Smooth muscle cell (in vitro differentiated cells): ENCODE measurements around the gene CLCN1. TPM values are rescaled to one million over a fixed set of nuclear protein-coding genes. Genes with fewer than 3 reads are reported as not detected.

Source experiments
- DNase-seq: peaks from one replicate; lab custom pipeline; 2025; ENCODE audit not compliant: unreplicated experiment; lab: John Stamatoyannopoulos, UW
- H2AFZ ChIP-seq: fragments of 200-600 bp; sonication (generic); 2 replicates; pipeline ENCODE4 v1.6.0; 2016; ENCODE audit warnings: antibody characterized with exemption, low read depth, mild to moderate bottlenecking
- H3F3A ChIP-seq: fragments of 200-600 bp; sonication (generic); 2 replicates; pipeline ENCODE4 v1.6.0; 2017; ENCODE audit warnings: antibody characterized with exemption, low read depth
- H3K27ac ChIP-seq: fragments of 200-600 bp; sonication (generic); 2 replicates; pipeline ENCODE4 v1.5.1; 2016; ENCODE audit warnings: low read depth, mild to moderate bottlenecking
- H3K27me3 ChIP-seq: fragments of 200-600 bp; sonication (generic); 2 replicates; pipeline ENCODE4 v1.6.1; 2016; ENCODE audit warnings: low read depth, mild to moderate bottlenecking
- H3K36me3 ChIP-seq: fragments of 200-600 bp; sonication (generic); 2 replicates; pipeline ENCODE4 v1.5.1; 2016; ENCODE audit warnings: low read depth
- H3K4me1 ChIP-seq: fragments of 200-600 bp; sonication (generic); 2 replicates; pipeline ENCODE4 v1.5.1; 2016; ENCODE audit warnings: low read depth
- H3K4me2 ChIP-seq: fragments of 200-600 bp; sonication (generic); 2 replicates; pipeline ENCODE4 v1.6.0; 2016; ENCODE audit warnings: mild to moderate bottlenecking
- H3K4me3 ChIP-seq: fragments of 200-600 bp; sonication (generic); 2 replicates; pipeline ENCODE4 v1.5.1; 2016; ENCODE audit warnings: mild to moderate bottlenecking
- H3K79me2 ChIP-seq: fragments of 200-600 bp; sonication (generic); 2 replicates; pipeline ENCODE4 v1.6.0; 2016; ENCODE audit warnings: low read depth, mild to moderate bottlenecking
- H3K9ac ChIP-seq: fragments of 200-600 bp; sonication (generic); 2 replicates; pipeline ENCODE4 v1.6.0; 2016; ENCODE audit warnings: low read depth
- H3K9me3 ChIP-seq: fragments of 200-600 bp; sonication (generic); replicated peaks from 2 replicates; pipeline ENCODE4 v1.5.1; 2016; ENCODE audit warnings: low read depth
- H4K20me1 ChIP-seq: fragments of 200-600 bp; sonication (generic); 2 replicates; pipeline ENCODE4 v1.6.0; 2016; ENCODE audit warnings: low read depth
- CTCF ChIP-seq: fragments of 200-600 bp; sonication (generic); IDR thresholded peaks from 2 replicates; pipeline ENCODE4 v1.5.1; 2017; ENCODE audit warnings: borderline replicate concordance, mild to moderate bottlenecking, antibody characterized with exemption; ENCODE audit not compliant: insufficient read depth, poor library complexity, severe bottlenecking
- WGBS: methylation state at CpG from one replicate; pipeline ENCODE4 v1.1.7; 2016; ENCODE audit warnings: low lambda C conversion rate; 5-methylcytosine and 5-hydroxymethylcytosine counted together
- polyA plus RNA-seq: library from polyadenylated mRNA; unstranded; fragments of >200 nt; fragmentation: Nextera tagmentation; extraction: Ambion mirVana; gene quantifications from 2 replicates; pipeline ENCODE4 v1.2.1, GENCODE V29; 2016
- total RNA-seq: library from RNA; depleted of rRNA; stranded (reverse); fragments of >200 nt; gene quantifications from 2 replicates; pipeline ENCODE4 v1.2.3, GENCODE V29; 2014

CLCN1 gene
- total and polyA plus RNA-seq, 2 experiments from 2014 or later, result not detected

- Histone ChIP-seq H3K36me3 (peaks cover 8% of the 10 kb centered on the region), H3K9ac (no peak overlapping the region), H3K4me3 (no peak overlapping the region), H3F3A (no peaks in the 10 kb centered on the region), H3K27me3 (no peaks in the 10 kb centered on the region), H3K27ac (no peak overlapping the region), H3K4me1 (no peaks in the 10 kb centered on the region), H3K79me2 (no peaks in the 10 kb centered on the region), H3K4me2 (no peak overlapping the region), H4K20me1 (peaks cover 19% of the 10 kb centered on the region), H2AFZ (no peak overlapping the region), H3K9me3 (no peaks in the 10 kb centered on the region)
- 94% methylated on average over 6 of the region's 6 CpGs for WGBS
- TF ChIP-seq CTCF, result no peak
- DNase-seq, result no peak
These were observed 11.0 kb upstream of the CLCN1 start for GRCh38 chr7:143304938-143305337.

GRCh38 chr7:143305423-143306070 lies 10.4 kb upstream of the CLCN1 start:
- Histone ChIP-seq H3K4me3 (no peak overlapping the region), H3K36me3 (peaks cover 8% of the 10 kb centered on the region), H3K4me1 (no peaks in the 10 kb centered on the region), H3F3A (no peaks in the 10 kb centered on the region), H3K79me2 (no peaks in the 10 kb centered on the region), H3K27ac (no peak overlapping the region), H3K9ac (no peak overlapping the region), H3K27me3 (no peaks in the 10 kb centered on the region), H2AFZ (no peak overlapping the region), H3K4me2 (no peak overlapping the region), H3K9me3 (no peaks in the 10 kb centered on the region), H4K20me1 (peaks cover 14% of the 10 kb centered on the region)
- DNase-seq, result no peak
- peak; percentile 50 for TF ChIP-seq CTCF
- WGBS, result 84% methylated on average over 10 of the region's 10 CpGs

- peaks cover 8% of the 10 kb centered on the region for H3K36me3 ChIP-seq
- H4K20me1 ChIP-seq, result peaks cover 9% of the 10 kb centered on the region
- no peaks in the 10 kb centered on the region for H3K79me2 ChIP-seq
- H2AFZ ChIP-seq, result no peak overlapping the region
- no peaks in the 10 kb centered on the region for H3K27me3 ChIP-seq
- 98% methylated on average over 2 of the region's 2 CpGs for WGBS
- no peak for DNase-seq
- H3K9me3 ChIP-seq, result no peaks in the 10 kb centered on the region
- H3K9ac ChIP-seq, result no peak overlapping the region
- no peak overlapping the region for H3K4me2 ChIP-seq
- no peak for TF ChIP-seq CTCF
- H3K4me3 ChIP-seq, result no peak overlapping the region
- no peaks in the 10 kb centered on the region for H3K4me1 ChIP-seq
- no peaks in the 10 kb centered on the region for H3F3A ChIP-seq
- no peak overlapping the region for H3K27ac ChIP-seq
These were observed 7.3 kb upstream of the CLCN1 start for GRCh38 chr7:143308632-143309031.

GRCh38 chr7:143314127-143314526 lies 1.8 kb upstream of the CLCN1 start:
- Histone ChIP-seq H3K4me1 (no peaks in the 10 kb centered on the region), H4K20me1 (no peaks in the 10 kb centered on the region), H3K4me3 (no peak overlapping the region), H3K9ac (no peak overlapping the region), H3K9me3 (no peaks in the 10 kb centered on the region), H3K4me2 (no peak overlapping the region), H3K79me2 (no peaks in the 10 kb centered on the region), H3F3A (no peaks in the 10 kb centered on the region), H2AFZ (no peak overlapping the region), H3K27ac (no peak overlapping the region), H3K36me3 (no peaks in the 10 kb centered on the region), H3K27me3 (no peaks in the 10 kb centered on the region)
- TF ChIP-seq CTCF, result no peak
- no peak for DNase-seq
